CD8-positive, alpha-beta memory T cell (primary cell): Measurements from ENCODE around the gene LAMC3. TPM values are rescaled to one million over a fixed set of nuclear protein-coding genes. Genes with fewer than 3 reads are reported as not detected.
A peak's percentile ranks its signal among the peaks of the same experiment; 100 is the strongest.

Experiments
- CTCF ChIA-PET: fragments of 350-600 bp; sonication (Branson Sonifier 250); formaldehyde crosslinking; loops from one replicate; lab custom pipeline; 2021; ENCODE audit warnings: antibody characterized with exemption; lab: Charles Lee
- POLR2A ChIA-PET: fragments of 350-600 bp; sonication (Branson Sonifier 250); formaldehyde crosslinking; loops from one replicate; lab custom pipeline; 2021; ENCODE audit warnings: antibody characterized with exemption; lab: Charles Lee
- DNase-seq, 5 donors: peaks; one replicate each; pipeline versions ENCODE4 v3.0.0 to v3.0.0-alpha.2; 2020 to 2022; ENCODE audit warnings: mixed read lengths in 1 of 5
- H3K27ac ChIP-seq: one replicate; pipeline ENCODE4 v1.7.0; 2013; ENCODE audit warnings: low read depth, mild to moderate bottlenecking, low read length, moderate library complexity
- H3K27me3 ChIP-seq: 2 replicates; pipeline ENCODE4 v1.7.0; 2013; ENCODE audit warnings: low read length, mild to moderate bottlenecking; ENCODE audit not compliant: insufficient read depth, poor library complexity, severe bottlenecking
- H3K36me3 ChIP-seq: 2 replicates; pipeline ENCODE4 v1.7.0; 2013; ENCODE audit warnings: mild to moderate bottlenecking, low read length, moderate library complexity; ENCODE audit not compliant: insufficient read depth
- H3K4me1 ChIP-seq: 2 replicates; pipeline ENCODE4 v1.7.0; 2013; ENCODE audit warnings: mild to moderate bottlenecking, low read length, moderate library complexity; ENCODE audit not compliant: insufficient read depth
- H3K4me3 ChIP-seq: 2 replicates; pipeline ENCODE4 v1.7.0; 2013; ENCODE audit warnings: mild to moderate bottlenecking, low read length
- H3K9me3 ChIP-seq: 2 replicates; pipeline ENCODE4 v1.7.0; 2013; ENCODE audit warnings: mild to moderate bottlenecking, low read length
- H3K27ac Mint-ChIP-seq, 8 donors: one replicate each; pipeline ENCODE4 v1.8.0; 2020 to 2021; ENCODE audit warnings: mixed read lengths in 8 of 8, mild to moderate bottlenecking in 6 of 8, inconsistent platforms in 3 of 8, moderate library complexity in 3 of 8
- H3K27me3 Mint-ChIP-seq, 2 donors: one replicate each; pipeline ENCODE4 v1.8.0; 2020 to 2021; ENCODE audit warnings: mixed read lengths in 2 of 2, mild to moderate bottlenecking in 1 of 2, moderate library complexity in 1 of 2
- H3K36me3 Mint-ChIP-seq, 3 donors: one replicate each; pipeline ENCODE4 v1.8.0; 2020 to 2021; ENCODE audit warnings: mixed read lengths in 3 of 3, inconsistent platforms in 1 of 3, mild to moderate bottlenecking in 1 of 3
- H3K4me1 Mint-ChIP-seq, 3 donors: one replicate each; pipeline ENCODE4 v1.8.0; 2020 to 2021; ENCODE audit warnings: mixed read lengths in 3 of 3, inconsistent platforms in 1 of 3, mild to moderate bottlenecking in 1 of 3
- H3K4me3 Mint-ChIP-seq, 7 donors: one replicate each; pipeline ENCODE4 v1.8.0; 2020 to 2021; ENCODE audit warnings: mixed read lengths in 7 of 7, mild to moderate bottlenecking in 6 of 7, moderate library complexity in 4 of 7, inconsistent platforms in 2 of 7
- H3K9me3 Mint-ChIP-seq, 5 donors: one replicate each; pipeline ENCODE4 v1.8.0; 2020 to 2022; ENCODE audit warnings: mixed read lengths in 5 of 5, mild to moderate bottlenecking in 3 of 5, moderate library complexity in 2 of 5, inconsistent platforms in 1 of 5
- polyA plus RNA-seq: library from polyadenylated mRNA; unstranded; fragments of 300-500 nt; fragmentation: Illumina TruSeq; gene quantifications from one replicate; pipeline ENCODE4 v1.2.3, GENCODE V29; 2021
- total RNA-seq, 2 experiments: library from RNA; stranded (reverse); gene quantifications; one replicate each; pipeline ENCODE4 v1.2.3, GENCODE V29; 2021

Gene LAMC3
- total and polyA plus RNA-seq, 3 experiments from 2014 or later = 0.04 to 0.07 TPM; not detected in 1

- peaks cover 25 to 42% of the 10 kb centered on the region in 2 donors for H3K27me3 Mint-ChIP-seq
- no peak for DNase-seq
- no peak overlapping the region for H3K27ac ChIP-seq
- H3K4me1 Mint-ChIP-seq = peaks cover 0 to 4% (median 0%) of the 10 kb centered on the region in 3 donors
- H3K9me3 Mint-ChIP-seq = no peaks in the 10 kb centered on the region
- no peak overlapping the region for H3K4me3 Mint-ChIP-seq
- POLR2A ChIA-PET = no interaction called here
- no peaks in the 10 kb centered on the region for H3K4me1 ChIP-seq
- no peaks in the 10 kb centered on the region for H3K9me3 ChIP-seq
- no peaks in the 10 kb centered on the region for H3K36me3 Mint-ChIP-seq
- no peaks in the 10 kb centered on the region for H3K36me3 ChIP-seq
- CTCF ChIA-PET = no interaction called here
- no peak overlapping the region for H3K4me3 ChIP-seq
- H3K27ac Mint-ChIP-seq = no peak overlapping the region
- H3K27me3 ChIP-seq = peaks cover 48% of the 10 kb centered on the region
Observed at GRCh38 chr9:131013015-131013755, 4.2 kb downstream of the LAMC3 start.

DNA sequence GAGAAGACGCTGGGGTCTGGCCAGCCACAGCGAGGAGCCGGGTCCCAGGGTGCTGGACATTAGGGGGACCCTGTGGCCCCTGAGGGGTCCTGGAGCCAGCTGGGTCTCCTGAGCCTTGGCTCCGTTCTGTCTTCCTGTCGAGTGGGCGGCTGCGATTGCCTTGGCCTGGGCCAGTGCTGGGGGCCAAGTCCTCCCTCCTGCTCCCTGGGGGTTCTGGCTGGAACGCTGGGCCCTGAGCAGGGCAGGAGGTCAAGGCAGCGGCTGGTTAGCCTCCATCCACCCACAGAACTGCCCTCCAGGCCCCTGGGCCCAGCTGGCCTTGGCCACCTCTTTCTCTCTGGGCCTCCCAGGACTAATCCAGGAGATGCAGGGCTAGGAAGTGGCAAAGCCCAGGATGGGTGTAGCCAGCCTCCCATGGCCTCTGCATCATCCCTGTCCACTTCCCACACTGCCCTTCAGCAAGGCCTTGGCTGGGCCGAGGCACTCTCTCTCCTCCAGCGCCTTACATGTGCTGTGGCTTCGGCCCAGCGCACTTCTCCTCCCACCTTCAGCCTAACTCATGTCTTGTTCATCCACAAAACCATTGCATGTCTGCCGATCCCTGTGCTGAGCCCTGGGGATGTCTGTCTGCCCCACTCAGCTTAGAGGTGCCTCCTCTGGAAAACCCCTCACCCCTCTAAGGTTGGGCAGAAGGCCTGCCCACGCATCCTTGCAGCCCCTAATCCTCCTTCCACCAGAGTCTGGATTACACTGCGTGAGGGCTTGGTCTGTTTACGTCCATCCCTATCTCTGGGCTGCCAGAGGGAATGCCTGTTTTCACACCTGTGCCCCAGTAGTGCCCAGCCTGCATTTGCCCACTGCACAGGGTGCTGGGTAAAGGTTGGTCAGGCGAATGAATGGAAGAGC, 5.0 kb downstream of the LAMC3 start:
- no peak for DNase-seq
- Mint-ChIP-seq H3K27me3 (peaks cover 20 to 41% of the 10 kb centered on the region in 2 donors), H3K27ac (no peak overlapping the region), H3K9me3 (no peaks in the 10 kb centered on the region), H3K36me3 (no peaks in the 10 kb centered on the region), H3K4me1 (no peaks in the 10 kb centered on the region), H3K4me3 (no peak overlapping the region)
- CTCF ChIA-PET = no interaction called here
- Histone ChIP-seq H3K27me3 (peaks cover 41% of the 10 kb centered on the region), H3K4me1 (no peaks in the 10 kb centered on the region), H3K27ac (no peak overlapping the region), H3K9me3 (no peaks in the 10 kb centered on the region), H3K36me3 (no peaks in the 10 kb centered on the region), H3K4me3 (no peak overlapping the region)
- POLR2A ChIA-PET = no interaction called here

DNA sequence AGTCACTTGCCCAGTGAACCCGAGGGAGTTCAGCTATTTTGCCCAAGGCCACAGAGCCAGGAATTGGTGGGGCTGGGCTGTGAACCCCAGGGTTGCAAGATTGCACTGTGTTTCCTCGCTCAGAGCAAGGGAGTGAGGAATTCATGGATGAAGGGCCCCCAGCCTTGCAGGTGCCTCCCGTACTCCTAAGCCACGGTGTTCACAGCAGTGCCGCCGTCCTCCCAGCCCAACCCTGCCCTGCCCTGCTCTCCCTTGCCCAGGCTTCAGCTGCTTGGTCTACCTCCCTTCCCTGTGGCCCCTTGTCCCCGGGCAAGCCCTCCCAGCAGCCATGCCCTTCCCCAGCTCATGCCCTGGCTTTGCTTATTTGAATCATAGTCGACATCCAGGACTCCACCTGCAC, 6.1 kb downstream of the LAMC3 start:
- Mint-ChIP-seq H3K36me3 (no peaks in the 10 kb centered on the region), H3K27me3 (peaks cover 20 to 45% of the 10 kb centered on the region in 2 donors), H3K27ac (no peak overlapping the region), H3K9me3 (no peaks in the 10 kb centered on the region), H3K4me3 (no peak overlapping the region), H3K4me1 (no peaks in the 10 kb centered on the region)
- H3K4me3 ChIP-seq = no peak overlapping the region
- H3K4me1 ChIP-seq = no peaks in the 10 kb centered on the region
- H3K27ac ChIP-seq = no peak overlapping the region
- no peaks in the 10 kb centered on the region for H3K36me3 ChIP-seq
- peaks cover 41% of the 10 kb centered on the region for H3K27me3 ChIP-seq
- ChIA-PET CTCF (interaction anchor here (2.1 kb wide), 1 partner anchor 31 kb away, joined by 5 read pairs; no protein-coding TSS in a partner anchor), POLR2A (no interaction called here)
- H3K9me3 ChIP-seq = no peaks in the 10 kb centered on the region
- DNase-seq = no peak

DNA sequence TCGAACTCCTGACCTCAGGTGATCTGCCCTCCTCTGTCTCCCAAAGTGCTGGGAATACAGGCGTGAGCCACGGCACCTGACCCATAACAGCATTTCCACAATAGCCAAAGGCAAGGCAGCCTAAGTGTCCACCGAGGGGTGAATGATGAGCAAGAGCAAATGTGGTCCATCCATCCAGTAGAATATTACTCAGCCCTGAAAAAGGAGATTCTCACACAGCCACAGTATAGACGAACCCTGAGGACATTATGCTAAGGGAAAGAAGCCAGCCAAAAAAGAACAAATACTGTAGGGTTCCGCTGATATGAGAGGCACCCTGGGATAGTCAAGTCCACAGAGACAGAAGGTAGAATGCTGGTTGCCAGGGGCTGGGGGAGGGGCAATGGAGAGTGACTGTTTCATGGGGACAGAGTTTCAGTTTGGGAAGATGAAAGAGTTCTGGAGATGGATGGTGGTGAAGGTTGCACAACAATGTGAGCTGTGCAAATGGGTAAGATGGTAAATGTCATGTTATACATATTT, 7.0 kb downstream of the LAMC3 start:
- no peak overlapping the region for H3K4me3 ChIP-seq
- H3K27me3 ChIP-seq = peaks cover 48% of the 10 kb centered on the region
- H3K9me3 Mint-ChIP-seq = no peaks in the 10 kb centered on the region
- H3K36me3 Mint-ChIP-seq = no peaks in the 10 kb centered on the region
- no peaks in the 10 kb centered on the region for H3K4me1 ChIP-seq
- H3K9me3 ChIP-seq = no peaks in the 10 kb centered on the region
- ChIA-PET CTCF (interaction anchor here (2.1 kb wide), 1 partner anchor 30 kb away, joined by 5 read pairs; no protein-coding TSS in a partner anchor), POLR2A (no interaction called here)
- no peaks in the 10 kb centered on the region for H3K36me3 ChIP-seq
- H3K27me3 Mint-ChIP-seq = peaks cover 17 to 42% of the 10 kb centered on the region in 2 donors
- H3K27ac Mint-ChIP-seq = no peak overlapping the region
- no peak overlapping the region for H3K4me3 Mint-ChIP-seq
- no peak for DNase-seq
- no peak overlapping the region for H3K27ac ChIP-seq
- H3K4me1 Mint-ChIP-seq = no peaks in the 10 kb centered on the region

DNA sequence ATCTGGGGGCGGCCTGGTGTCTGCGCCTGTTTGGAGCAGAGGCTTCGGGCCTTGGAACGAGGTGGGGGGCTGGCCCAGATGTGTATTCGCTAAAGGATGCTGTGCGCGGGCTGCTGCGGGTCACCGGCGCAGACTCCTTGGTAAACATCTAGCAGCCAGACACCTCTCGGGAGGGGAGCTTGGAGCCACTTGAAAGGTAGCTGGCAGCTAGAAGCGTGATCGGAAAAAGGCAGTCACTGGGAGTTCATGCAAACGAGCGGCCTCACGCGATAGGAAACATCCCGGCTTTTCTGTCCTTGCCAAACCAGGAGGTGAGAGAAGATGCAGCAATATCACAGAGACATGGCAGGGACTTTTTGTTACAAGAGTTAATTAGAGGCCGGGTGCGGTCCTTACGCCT, 8.1 kb downstream of the LAMC3 start:
- no peaks in the 10 kb centered on the region for H3K36me3 ChIP-seq
- no peak overlapping the region for H3K27ac Mint-ChIP-seq
- H3K9me3 Mint-ChIP-seq = no peaks in the 10 kb centered on the region
- H3K4me3 ChIP-seq = no peak overlapping the region
- H3K9me3 ChIP-seq = no peaks in the 10 kb centered on the region
- POLR2A ChIA-PET = no interaction called here
- peaks cover 45% of the 10 kb centered on the region for H3K27me3 ChIP-seq
- no peaks in the 10 kb centered on the region for H3K4me1 Mint-ChIP-seq
- H3K27ac ChIP-seq = no peak overlapping the region
- CTCF ChIA-PET = interaction anchor here (2.1 kb wide), 1 partner anchor 29 kb away, joined by 5 read pairs; no protein-coding TSS in a partner anchor
- no peak for DNase-seq
- no peaks in the 10 kb centered on the region for H3K36me3 Mint-ChIP-seq
- H3K27me3 Mint-ChIP-seq = peaks cover 8 to 32% of the 10 kb centered on the region in 2 donors
- H3K4me1 ChIP-seq = no peaks in the 10 kb centered on the region
- H3K4me3 Mint-ChIP-seq = no peak overlapping the region

GRCh38 chr9:131018621-131019020, 9.6 kb downstream of the LAMC3 start:
- ChIA-PET POLR2A (no interaction called here), CTCF (no interaction called here)
- Mint-ChIP-seq H3K27me3 (peaks cover 6 to 30% of the 10 kb centered on the region in 2 donors), H3K9me3 (no peaks in the 10 kb centered on the region), H3K4me1 (no peaks in the 10 kb centered on the region), H3K36me3 (no peaks in the 10 kb centered on the region), H3K4me3 (no peak overlapping the region), H3K27ac (no peak overlapping the region)
- DNase-seq = no peak
- H3K4me1 ChIP-seq = no peaks in the 10 kb centered on the region
- H3K27ac ChIP-seq = no peak overlapping the region
- H3K27me3 ChIP-seq = peaks cover 33% of the 10 kb centered on the region
- no peaks in the 10 kb centered on the region for H3K9me3 ChIP-seq
- H3K4me3 ChIP-seq = no peak overlapping the region
- H3K36me3 ChIP-seq = no peaks in the 10 kb centered on the region

DNA sequence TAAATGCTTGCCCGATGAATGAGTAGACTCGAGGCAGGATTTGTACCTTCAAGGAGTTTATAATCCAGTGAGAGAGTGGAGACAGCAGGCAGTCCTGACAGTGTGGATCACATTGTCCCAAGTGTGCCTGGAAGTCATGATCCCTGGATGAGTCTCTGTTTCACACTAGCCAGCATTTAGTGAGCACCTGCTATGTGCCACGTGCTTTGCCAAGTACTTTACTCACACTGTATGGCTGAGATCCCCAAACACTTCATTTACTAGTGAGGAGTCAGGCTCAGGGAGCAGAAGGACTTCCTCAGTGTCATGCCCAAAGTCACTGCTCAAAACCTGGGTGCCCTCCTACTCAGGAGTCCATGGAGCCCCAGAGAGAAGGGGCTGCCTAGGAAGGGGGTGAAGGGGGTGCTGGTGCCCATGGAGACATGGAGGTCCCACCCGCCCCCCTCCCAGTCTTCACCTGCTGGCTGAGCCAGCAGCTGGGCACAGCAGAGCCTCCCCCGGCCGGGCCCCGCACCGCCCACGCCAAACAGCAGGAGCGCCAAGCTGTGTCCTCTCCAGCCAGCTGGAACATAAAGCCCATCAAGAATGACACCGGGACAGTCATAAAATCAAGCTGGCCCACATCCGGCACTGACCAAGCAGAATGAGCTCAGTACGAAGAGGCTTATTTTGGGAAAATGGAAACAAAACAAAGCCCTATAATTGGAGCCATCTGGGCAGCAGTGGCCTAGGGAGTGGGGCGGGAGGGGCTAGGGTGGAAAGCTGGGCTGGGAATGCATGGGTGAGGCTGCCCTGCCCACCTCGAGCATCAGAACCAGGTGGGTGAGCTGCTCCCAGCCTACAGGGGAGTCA, 10.6 kb downstream of the LAMC3 start:
- Histone ChIP-seq H3K9me3 (no peaks in the 10 kb centered on the region), H3K36me3 (no peaks in the 10 kb centered on the region), H3K4me1 (no peaks in the 10 kb centered on the region), H3K27me3 (peaks cover 26% of the 10 kb centered on the region), H3K27ac (no peak overlapping the region), H3K4me3 (no peak overlapping the region)
- Mint-ChIP-seq H3K9me3 (no peaks in the 10 kb centered on the region), H3K4me3 (no peak overlapping the region), H3K4me1 (no peaks in the 10 kb centered on the region), H3K27me3 (peaks cover 2 to 24% of the 10 kb centered on the region in 2 donors), H3K36me3 (no peaks in the 10 kb centered on the region), H3K27ac (peak overlapping the region in 1 of 8 donors; percentile 33)
- CTCF ChIA-PET = interaction anchor here (1.0 kb wide), 1 partner anchor 139 kb away, joined by 3 read pairs; no protein-coding TSS in a partner anchor
- POLR2A ChIA-PET = no interaction called here
- DNase-seq = no peak
